Measurements from ENCODE around the gene ZNF200.
"Not testable (repeated sequence)": the region's sequence is repeated elsewhere in the genome, so short reads cannot be mapped to it uniquely, and the experiment has no call there.

ZNF200 gene, protein sequence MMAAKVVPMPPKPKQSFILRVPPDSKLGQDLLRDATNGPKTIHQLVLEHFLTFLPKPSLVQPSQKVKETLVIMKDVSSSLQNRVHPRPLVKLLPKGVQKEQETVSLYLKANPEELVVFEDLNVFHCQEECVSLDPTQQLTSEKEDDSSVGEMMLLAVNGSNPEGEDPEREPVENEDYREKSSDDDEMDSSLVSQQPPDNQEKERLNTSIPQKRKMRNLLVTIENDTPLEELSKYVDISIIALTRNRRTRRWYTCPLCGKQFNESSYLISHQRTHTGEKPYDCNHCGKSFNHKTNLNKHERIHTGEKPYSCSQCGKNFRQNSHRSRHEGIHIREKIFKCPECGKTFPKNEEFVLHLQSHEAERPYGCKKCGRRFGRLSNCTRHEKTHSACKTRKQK

GRCh38 chr16:3234857-3235561 is at the start of gene ZNF200:
Gene ZNF200, minus strand, starts transcription at chr16:3235158. Its CDS starts 1,403 bp downstream, at chr16:3233755.
- peak; percentile 94 for DNase-seq

DNA sequence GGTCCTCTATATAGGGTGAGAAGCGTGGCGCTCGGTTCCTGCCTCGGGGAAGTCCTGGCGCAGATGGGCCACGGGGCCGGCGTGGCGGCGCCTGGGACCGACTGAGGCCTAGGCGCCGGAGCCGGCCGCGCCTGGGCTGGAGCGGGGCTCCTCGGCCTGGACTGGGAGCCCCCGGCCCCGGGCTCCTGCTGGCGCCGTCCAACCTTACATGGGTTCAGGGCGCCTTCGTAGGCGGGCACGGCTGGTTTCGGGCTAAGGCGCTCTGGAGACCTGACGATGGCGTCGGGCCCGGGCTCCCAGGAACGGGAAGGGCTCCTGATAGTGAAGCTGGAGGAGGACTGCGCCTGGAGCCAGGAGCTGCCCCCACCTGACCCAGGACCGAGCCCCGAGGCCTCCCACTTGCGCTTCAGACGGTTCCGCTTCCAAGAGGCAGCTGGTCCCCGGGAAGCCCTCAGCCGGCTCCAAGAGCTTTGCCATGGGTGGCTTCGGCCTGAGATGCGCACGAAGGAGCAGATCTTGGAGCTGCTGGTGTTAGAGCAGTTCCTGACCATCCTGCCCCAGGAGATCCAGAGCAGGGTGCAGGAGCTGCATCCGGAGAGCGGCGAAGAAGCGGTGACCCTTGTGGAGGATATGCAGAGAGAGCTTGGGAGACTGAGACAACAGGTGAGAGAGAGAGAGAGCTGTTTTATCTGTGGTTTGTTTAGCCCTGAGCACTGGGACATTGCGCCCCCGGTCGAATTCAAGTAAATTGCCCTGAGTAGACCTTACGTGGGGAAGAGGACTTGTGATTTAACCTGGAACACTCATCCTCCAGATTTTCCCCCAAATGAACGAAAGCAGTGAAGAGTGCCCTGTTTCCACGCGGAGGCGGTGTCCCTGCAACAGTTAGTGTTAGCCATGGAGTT is 48.8 kb upstream of the ZNF200 start:
- DNase-seq, result no peak

GRCh38 chr16:3282730-3283542 is 48.0 kb upstream of the ZNF200 start, which contains the start of gene ZNF263:
Gene ZNF263, plus strand, starts transcription at chr16:3283491. Its CDS starts 328 bp downstream, at chr16:3283819.
- peak; percentile 94 for DNase-seq

DNA sequence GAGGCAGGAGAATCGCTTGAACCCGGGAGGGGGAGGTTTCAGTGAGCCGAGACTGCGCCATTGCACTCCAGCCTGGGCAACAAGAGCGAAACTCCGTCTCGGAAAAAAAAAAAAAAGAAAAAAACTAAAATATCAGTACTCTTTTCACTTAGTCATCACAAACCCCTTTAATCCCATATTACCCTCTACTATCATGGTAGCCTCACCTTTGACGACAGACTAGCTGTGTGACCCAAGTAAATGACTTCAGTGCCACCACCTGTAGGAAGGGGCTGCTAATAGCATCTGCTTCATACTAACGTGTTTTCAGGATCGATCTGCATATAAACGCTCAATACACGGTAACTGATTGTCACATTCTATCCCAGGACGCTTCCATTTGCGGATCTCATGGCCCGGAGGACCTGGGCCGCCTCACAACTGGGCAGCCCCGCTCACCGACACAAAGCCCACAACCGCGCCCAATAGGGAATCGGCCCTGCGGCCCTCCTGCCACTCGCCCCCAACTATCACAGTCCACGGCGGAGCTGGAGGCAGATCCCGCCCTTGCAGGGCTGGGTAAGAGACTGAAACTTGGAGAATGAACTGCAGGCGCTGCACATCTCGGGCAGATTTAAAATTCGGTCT is 47.3 kb upstream of the ZNF200 start:
- DNase-seq, result peak; percentile 65

GRCh38 chr16:3281222-3281820 is 46.4 kb upstream of the ZNF200 start:
- no peak for DNase-seq

GRCh38 chr16:3276679-3277078 is 41.7 kb upstream of the ZNF200 start:
- no peak for DNase-seq

DNA sequence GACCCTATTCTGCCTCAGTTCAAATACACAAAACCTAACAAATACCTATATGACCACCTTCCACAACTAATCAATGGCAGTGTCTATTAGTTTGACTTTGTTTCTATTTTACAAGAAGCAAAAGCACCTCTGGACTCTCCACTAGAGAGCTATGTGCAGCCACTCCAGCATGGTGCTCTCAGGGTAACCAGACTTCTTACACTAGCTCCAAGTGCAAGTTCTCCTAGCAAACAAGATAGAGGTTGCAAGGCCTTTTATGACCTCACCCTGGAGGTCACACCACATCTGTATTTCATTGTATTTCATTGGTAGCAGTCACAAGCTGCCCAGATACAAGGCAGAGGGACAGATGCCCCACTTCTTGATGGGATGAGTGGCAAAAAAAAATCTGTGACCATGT is 40.0 kb upstream of the ZNF200 start:
- no peak for DNase-seq

- no peak for DNase-seq
Measured at GRCh38 chr16:3274490-3274889, 39.5 kb upstream of the ZNF200 start.

DNA sequence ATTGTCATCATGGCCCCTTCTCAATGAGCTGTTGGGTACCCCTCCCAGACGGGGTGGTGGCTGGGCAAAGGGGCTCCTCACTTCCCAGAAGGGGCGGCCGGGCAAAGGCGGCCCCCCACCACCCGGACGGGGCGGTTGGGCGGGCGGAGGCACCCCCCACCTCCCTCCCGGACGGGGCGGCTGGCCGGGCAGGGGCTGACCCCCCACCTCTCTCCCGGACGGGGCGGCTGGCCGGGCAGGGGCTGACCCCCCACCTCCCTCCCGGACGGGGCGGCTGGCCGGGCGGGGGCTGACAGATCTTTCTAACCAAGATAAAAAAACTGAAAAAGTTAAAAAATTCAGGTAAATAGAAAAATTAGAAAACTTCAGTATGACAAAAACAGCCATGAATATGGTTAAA is 36.3 kb upstream of the ZNF200 start:
- DNase-seq, result not testable (repeated sequence)

GRCh38 chr16:3270718-3271117 is 35.8 kb upstream of the ZNF200 start:
- DNase-seq, result not testable (repeated sequence)

DNA sequence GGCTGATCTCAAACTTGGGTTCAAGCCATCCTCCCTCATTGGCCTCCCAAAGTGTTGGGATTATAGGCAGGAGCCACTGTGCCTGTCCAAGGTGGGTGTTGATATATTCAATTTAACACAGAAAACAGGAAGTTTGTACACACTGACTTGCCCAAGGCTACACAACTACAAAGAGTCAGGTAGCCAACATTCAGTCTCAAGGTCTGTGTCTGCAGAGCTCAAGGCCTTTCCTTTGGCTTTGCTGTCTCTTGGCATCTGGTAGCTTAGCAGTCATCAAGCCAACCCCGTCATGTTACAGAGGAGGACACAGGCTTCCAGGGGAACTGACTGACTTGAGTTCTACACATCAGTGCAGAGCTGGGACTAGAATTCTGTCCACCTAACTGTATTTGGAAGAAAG is 33.3 kb upstream of the ZNF200 start:
- no peak for DNase-seq

- DNase-seq, result no peak
Measured at GRCh38 chr16:3266873-3267537, 32.0 kb upstream of the ZNF200 start.

- peak; percentile 98 for DNase-seq
Measured at GRCh38 chr16:3264137-3265036, 29.4 kb upstream of the ZNF200 start.

- DNase-seq, result no peak
Measured at GRCh38 chr16:3262517-3262916, 27.6 kb upstream of the ZNF200 start.

DNA sequence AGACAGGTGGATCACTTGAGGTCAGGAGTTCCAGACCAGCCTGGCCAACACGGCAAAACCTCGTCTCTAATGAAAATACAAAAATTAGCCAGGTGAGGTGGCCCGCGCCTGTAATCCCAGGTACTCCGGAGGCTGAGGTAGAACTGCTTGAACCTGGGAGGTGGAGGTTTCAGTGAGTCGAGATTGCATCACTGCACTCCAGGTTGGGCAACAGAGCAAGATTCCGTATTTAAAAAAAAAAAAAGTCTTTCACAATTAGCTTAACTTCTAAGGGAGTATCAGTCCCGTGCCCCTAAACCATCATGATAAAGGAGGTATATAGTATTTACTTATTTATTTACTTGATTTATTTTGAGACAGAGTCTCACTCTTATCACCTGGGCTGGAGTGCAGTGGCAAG is 24.9 kb upstream of the ZNF200 start:
- DNase-seq, result no peak

DNA sequence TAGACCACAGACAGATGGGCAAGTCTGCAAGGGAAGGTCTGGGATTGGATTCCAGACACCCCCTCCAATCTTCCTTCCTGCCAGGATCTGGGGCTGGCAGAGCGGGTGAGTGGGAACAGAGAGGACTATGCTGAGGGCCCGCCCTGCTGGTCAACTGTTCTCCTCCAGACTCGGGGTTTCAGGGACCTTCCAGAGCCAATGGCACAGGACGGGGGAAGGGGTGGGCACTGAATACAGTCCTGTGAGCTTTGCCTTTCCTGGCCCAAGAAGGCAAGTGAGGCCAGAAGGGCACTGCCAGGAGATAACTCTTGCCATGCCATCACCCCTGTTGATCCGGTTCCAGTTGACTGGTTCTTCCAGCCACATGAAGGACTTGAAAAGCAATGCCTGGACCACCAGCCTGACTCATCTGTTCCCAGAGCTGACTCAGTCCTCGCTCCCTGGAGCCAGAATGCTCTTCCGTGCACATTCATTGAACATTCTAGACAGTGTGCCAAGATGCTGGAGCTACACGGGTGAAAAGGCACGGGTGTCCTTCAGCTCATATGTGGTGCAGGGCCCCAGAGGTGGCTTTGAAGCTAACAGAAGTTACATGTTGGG is 22.0 kb upstream of the ZNF200 start:
- no peak for DNase-seq

DNA sequence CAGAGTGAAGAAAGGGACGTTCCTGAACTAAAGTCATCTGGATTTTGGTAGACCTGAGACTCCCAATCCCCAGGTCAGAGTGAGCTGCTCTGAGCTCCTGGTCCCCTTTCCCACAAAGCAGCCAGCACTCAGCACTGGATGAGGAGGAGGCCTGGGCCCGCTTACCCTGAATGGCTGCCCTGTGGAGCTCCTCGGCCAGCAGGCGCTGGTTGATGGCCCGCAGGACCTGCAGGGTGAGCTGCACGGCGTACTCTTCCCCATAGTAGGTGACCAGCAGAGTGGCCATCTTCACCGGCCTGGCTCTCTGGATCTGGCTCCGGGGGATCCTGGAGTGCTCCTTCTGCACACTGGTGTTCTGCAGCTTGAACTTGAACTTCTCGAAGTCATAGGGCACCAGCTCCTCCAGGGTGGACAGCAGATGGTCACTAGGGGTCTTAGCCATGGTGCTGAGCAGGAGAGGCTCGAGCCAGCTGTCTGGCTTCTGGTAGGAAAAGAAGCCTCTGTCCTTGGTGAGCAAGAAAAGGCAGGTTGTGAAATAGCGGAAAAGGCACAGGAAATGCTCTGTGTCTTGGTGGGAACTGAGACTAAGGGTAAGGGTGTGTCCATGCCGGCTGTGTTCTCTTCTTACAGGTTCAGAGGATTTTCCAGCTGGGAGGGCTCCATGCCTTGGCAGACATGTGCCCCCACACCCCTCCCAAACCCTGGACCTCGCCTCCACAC is 21.3 kb upstream of the ZNF200 start, which contains the start of gene MEFV:
MEFV (minus strand) TSS at position 488 of the 720 bp plus-strand sequence; CDS start at position 442, 46 bp downstream.
- DNase-seq, result no peak

- DNase-seq, result no peak
Measured at GRCh38 chr16:3254309-3254708, 19.4 kb upstream of the ZNF200 start.
